ENCODE measurements around the gene DAZL.

Gene DAZL

DNA sequence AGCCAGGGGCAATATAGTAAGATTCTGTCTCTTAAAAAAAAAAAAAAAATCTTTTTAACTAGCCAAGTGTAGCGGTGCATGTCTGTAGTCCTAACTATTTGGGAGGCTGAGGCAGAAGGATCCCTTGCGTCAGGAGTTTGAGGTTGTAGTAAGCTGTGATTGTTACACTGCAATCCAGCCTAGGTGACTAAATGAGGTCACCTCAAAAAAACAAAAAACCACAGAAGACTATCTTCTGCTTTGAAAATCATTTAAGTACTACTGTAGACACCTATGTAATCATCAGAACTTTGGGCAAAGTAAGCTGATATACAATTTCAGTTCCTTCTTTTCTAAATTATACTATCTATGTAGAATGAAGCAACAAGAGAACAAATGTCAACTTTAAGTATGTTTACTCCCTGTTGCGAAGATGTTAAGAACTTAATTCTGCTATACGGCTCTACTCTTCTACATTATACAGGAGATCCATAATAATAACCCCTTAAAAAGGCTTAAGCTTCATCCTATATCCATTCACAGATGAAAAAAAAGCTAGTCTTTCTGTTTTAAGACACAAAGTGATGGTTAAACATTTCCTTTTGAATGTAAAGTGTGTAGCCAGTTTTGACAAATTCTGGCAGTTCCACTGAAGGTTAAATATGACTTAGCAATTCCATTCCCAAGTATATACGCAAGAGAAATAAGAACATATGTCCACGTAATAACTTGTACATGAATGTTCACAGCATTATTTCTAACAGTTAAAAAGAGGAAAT is 15.2 kb downstream of the DAZL start:
- H4K5ac ChIP-seq (ENCODE audit: low read length), result no peak overlapping the region
- H2BK15ac ChIP-seq (replicated peaks; ENCODE audit: low read depth), result no peak overlapping the region
- no peak for DNase-seq
- H3K18ac ChIP-seq (ENCODE audit: low read length), result no peak overlapping the region
- no peak overlapping the region for H3K56ac ChIP-seq (ENCODE audit: low read length)
- H3K4me1 ChIP-seq (ENCODE audit: control insufficient read depth, low read depth, low read length), result no peaks in the 10 kb centered on the region
- no peak overlapping the region for H3K4ac ChIP-seq (ENCODE audit: low read depth, low read length)
- no peak overlapping the region for H2AK5ac ChIP-seq (ENCODE audit: low read length)
- H3K36me3 ChIP-seq (ENCODE audit: control insufficient read depth, insufficient read depth, low read length), result no peaks in the 10 kb centered on the region
- H3K23ac ChIP-seq (ENCODE audit: low read length), result no peak overlapping the region
- H3K27ac ChIP-seq (ENCODE audit: low read depth, low read length), result no peak overlapping the region
- no CpG with 5 or more reads among the region's 6 CpGs for WGBS (ENCODE audit: extremely low coverage, insufficient coverage, low lambda C conversion rate)
- no peak overlapping the region for H4K8ac ChIP-seq (ENCODE audit: low read depth, low read length)
- no peaks in the 10 kb centered on the region for H3K27me3 ChIP-seq (ENCODE audit: insufficient read depth, low read length, poor library complexity)
- H3K79me1 ChIP-seq (ENCODE audit: low read length), result no peaks in the 10 kb centered on the region
- H2BK5ac ChIP-seq (ENCODE audit: low read length), result no peak overlapping the region
- no peak overlapping the region for H3K4me3 ChIP-seq (ENCODE audit: low read length)
- H3K79me2 ChIP-seq (ENCODE audit: control insufficient read depth, insufficient read depth, low read length), result no peaks in the 10 kb centered on the region
- H3K4me2 ChIP-seq (ENCODE audit: low read length), result no peak overlapping the region
- no peak overlapping the region for H2BK120ac ChIP-seq (ENCODE audit: low read depth, low read length)
- H3K9ac ChIP-seq (ENCODE audit: low read length), result no peak overlapping the region

DNA sequence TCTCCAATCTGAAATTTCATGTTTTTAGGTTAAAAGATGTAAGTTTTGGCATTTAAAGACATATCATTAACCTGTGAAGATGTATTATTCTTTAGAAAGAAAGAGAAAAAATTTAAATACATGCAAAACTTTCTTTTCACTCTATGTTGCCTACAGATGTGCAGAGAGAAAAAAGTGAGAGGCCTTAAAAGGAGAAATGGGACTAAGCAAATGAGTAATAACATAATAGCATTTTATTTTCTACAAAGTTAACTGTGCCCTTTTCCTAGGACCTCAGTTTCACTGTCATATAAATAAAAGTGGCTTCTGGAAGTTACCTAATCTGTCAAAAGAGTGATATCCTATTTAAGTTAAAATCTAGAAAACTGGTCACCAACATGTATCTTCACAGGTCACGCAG is 16.1 kb downstream of the DAZL start:
- Histone ChIP-seq H3K9ac (ENCODE audit: low read length) (no peak overlapping the region), H4K5ac (ENCODE audit: low read length) (no peak overlapping the region), H3K4me1 (ENCODE audit: control insufficient read depth, low read depth, low read length) (no peaks in the 10 kb centered on the region), H3K79me1 (ENCODE audit: low read length) (no peaks in the 10 kb centered on the region), H3K36me3 (ENCODE audit: control insufficient read depth, insufficient read depth, low read length) (no peaks in the 10 kb centered on the region), H3K27me3 (ENCODE audit: insufficient read depth, low read length, poor library complexity) (no peaks in the 10 kb centered on the region), H3K4me2 (ENCODE audit: low read length) (no peak overlapping the region), H3K56ac (ENCODE audit: low read length) (no peak overlapping the region), H3K23ac (ENCODE audit: low read length) (no peak overlapping the region), H3K18ac (ENCODE audit: low read length) (no peak overlapping the region), H3K79me2 (ENCODE audit: control insufficient read depth, insufficient read depth, low read length) (no peaks in the 10 kb centered on the region), H3K4ac (ENCODE audit: low read depth, low read length) (no peak overlapping the region), H2AK5ac (ENCODE audit: low read length) (no peak overlapping the region), H3K4me3 (ENCODE audit: low read length) (no peak overlapping the region), H4K8ac (ENCODE audit: low read depth, low read length) (no peak overlapping the region), H2BK15ac (replicated peaks; ENCODE audit: low read depth) (no peak overlapping the region), H2BK5ac (ENCODE audit: low read length) (no peak overlapping the region), H3K27ac (ENCODE audit: low read depth, low read length) (no peak overlapping the region), H2BK120ac (ENCODE audit: low read depth, low read length) (no peak overlapping the region)
- WGBS (ENCODE audit: extremely low coverage, insufficient coverage, low lambda C conversion rate), result no CpG with 5 or more reads among the region's 1 CpG
- DNase-seq, result no peak

DNA sequence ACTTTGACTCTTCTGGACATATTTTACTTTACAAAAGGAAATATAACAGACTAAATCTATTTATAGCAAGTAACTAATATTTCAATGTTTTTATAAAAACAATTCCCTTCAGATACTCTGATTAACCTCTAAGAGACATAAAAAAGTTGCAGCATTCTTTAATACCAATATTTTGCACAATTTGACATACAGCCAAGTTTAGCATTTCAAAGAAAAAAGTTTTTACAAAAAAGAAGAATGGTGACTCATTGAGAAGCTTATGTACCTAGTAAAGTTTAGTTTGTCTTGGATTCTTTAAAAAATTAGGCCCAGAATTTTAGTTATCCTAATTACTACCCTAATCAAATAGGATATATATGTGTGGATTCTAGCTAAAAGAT is 17.6 kb downstream of the DAZL start:
- no peak overlapping the region for H3K23ac ChIP-seq (ENCODE audit: low read length)
- no peak overlapping the region for H4K5ac ChIP-seq (ENCODE audit: low read length)
- H3K4ac ChIP-seq (ENCODE audit: low read depth, low read length), result no peak overlapping the region
- H3K56ac ChIP-seq (ENCODE audit: low read length), result no peak overlapping the region
- H3K18ac ChIP-seq (ENCODE audit: low read length), result no peak overlapping the region
- no peak for DNase-seq
- H3K4me3 ChIP-seq (ENCODE audit: low read length), result no peak overlapping the region
- H3K27ac ChIP-seq (ENCODE audit: low read depth, low read length), result no peak overlapping the region
- no peak overlapping the region for H2AK5ac ChIP-seq (ENCODE audit: low read length)
- no peak overlapping the region for H3K4me2 ChIP-seq (ENCODE audit: low read length)
- H3K79me1 ChIP-seq (ENCODE audit: low read length), result no peaks in the 10 kb centered on the region
- no peak overlapping the region for H2BK120ac ChIP-seq (ENCODE audit: low read depth, low read length)
- H2BK5ac ChIP-seq (ENCODE audit: low read length), result no peak overlapping the region
- H3K36me3 ChIP-seq (ENCODE audit: control insufficient read depth, insufficient read depth, low read length), result no peaks in the 10 kb centered on the region
- H3K9ac ChIP-seq (ENCODE audit: low read length), result no peak overlapping the region
- no peak overlapping the region for H2BK15ac ChIP-seq (replicated peaks; ENCODE audit: low read depth)
- H3K27me3 ChIP-seq (ENCODE audit: insufficient read depth, low read length, poor library complexity), result no peaks in the 10 kb centered on the region
- no peak overlapping the region for H4K8ac ChIP-seq (ENCODE audit: low read depth, low read length)
- H3K4me1 ChIP-seq (ENCODE audit: control insufficient read depth, low read depth, low read length), result no peaks in the 10 kb centered on the region
- H3K79me2 ChIP-seq (ENCODE audit: control insufficient read depth, insufficient read depth, low read length), result no peaks in the 10 kb centered on the region

DNA sequence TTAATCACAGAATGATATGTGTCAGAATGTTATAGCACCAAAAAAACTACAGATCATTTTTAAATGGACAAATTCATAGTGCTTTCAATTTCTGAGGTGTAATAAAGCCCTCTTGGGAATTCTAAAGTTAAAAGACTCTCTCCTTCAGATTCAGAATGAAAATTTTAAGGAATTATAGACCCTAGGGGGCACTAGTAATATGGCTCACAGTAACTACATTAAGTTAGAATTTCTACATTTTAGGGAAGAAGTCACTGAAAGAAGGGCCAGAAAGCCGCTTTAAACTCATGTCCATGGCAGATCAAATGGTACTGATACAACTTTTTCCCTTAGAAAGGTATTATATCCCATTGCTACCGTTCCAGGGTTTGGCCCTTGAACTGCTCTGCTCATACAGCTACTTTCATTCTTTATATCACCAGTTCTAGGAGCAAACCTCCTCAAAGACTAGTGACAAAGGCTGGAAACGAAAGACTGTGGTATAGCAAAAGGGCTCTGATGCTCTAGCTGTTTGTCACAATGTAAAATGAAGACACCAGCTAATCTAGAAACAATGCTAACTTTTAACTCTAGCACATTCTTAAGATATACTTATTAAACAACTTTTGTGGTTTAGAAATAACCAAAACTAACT is 18.1 kb downstream of the DAZL start:
- Histone ChIP-seq H3K9ac (ENCODE audit: low read length) (no peak overlapping the region), H3K36me3 (ENCODE audit: control insufficient read depth, insufficient read depth, low read length) (no peaks in the 10 kb centered on the region), H2BK5ac (ENCODE audit: low read length) (no peak overlapping the region), H3K79me2 (ENCODE audit: control insufficient read depth, insufficient read depth, low read length) (no peaks in the 10 kb centered on the region), H3K79me1 (ENCODE audit: low read length) (no peaks in the 10 kb centered on the region), H2BK15ac (replicated peaks; ENCODE audit: low read depth) (no peak overlapping the region), H3K4me3 (ENCODE audit: low read length) (no peak overlapping the region), H3K18ac (ENCODE audit: low read length) (no peak overlapping the region), H3K56ac (ENCODE audit: low read length) (no peak overlapping the region), H2BK120ac (ENCODE audit: low read depth, low read length) (no peak overlapping the region), H4K5ac (ENCODE audit: low read length) (no peak overlapping the region), H4K8ac (ENCODE audit: low read depth, low read length) (no peak overlapping the region), H2AK5ac (ENCODE audit: low read length) (no peak overlapping the region), H3K4ac (ENCODE audit: low read depth, low read length) (no peak overlapping the region), H3K23ac (ENCODE audit: low read length) (no peak overlapping the region), H3K27me3 (ENCODE audit: insufficient read depth, low read length, poor library complexity) (no peaks in the 10 kb centered on the region), H3K4me2 (ENCODE audit: low read length) (no peak overlapping the region), H3K4me1 (ENCODE audit: control insufficient read depth, low read depth, low read length) (no peaks in the 10 kb centered on the region), H3K27ac (ENCODE audit: low read depth, low read length) (no peak overlapping the region)
- no peak for DNase-seq
- WGBS (ENCODE audit: extremely low coverage, insufficient coverage, low lambda C conversion rate), result no CpG with 5 or more reads among the region's 3 CpGs

DNA sequence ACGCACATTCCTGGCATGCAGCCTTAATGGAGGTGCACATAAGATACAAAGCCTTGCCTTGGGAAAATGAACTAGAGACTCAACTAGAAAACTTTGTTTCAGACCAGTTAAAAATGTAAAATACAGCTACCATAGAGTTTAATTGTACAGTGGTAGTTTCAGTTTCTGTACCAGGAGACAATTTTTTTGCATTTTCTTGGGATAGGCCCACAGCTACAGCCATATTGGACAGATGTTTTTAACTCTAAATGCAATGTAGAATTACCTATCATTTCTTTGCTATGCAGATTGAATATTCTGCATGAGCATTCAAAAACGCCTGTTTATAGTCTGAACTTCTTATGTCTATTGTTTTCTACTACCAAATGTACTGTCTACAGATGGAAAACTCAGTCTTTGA is 20.3 kb downstream of the DAZL start:
- Histone ChIP-seq H4K5ac (ENCODE audit: low read length) (no peak overlapping the region), H3K36me3 (ENCODE audit: control insufficient read depth, insufficient read depth, low read length) (no peaks in the 10 kb centered on the region), H3K79me2 (ENCODE audit: control insufficient read depth, insufficient read depth, low read length) (no peaks in the 10 kb centered on the region), H4K8ac (ENCODE audit: low read depth, low read length) (no peak overlapping the region), H3K27ac (ENCODE audit: low read depth, low read length) (no peak overlapping the region), H3K4me2 (ENCODE audit: low read length) (no peak overlapping the region), H3K23ac (ENCODE audit: low read length) (no peak overlapping the region), H3K9ac (ENCODE audit: low read length) (no peak overlapping the region), H3K4ac (ENCODE audit: low read depth, low read length) (no peak overlapping the region), H3K79me1 (ENCODE audit: low read length) (no peaks in the 10 kb centered on the region), H2BK5ac (ENCODE audit: low read length) (no peak overlapping the region), H3K4me1 (ENCODE audit: control insufficient read depth, low read depth, low read length) (no peaks in the 10 kb centered on the region), H3K56ac (ENCODE audit: low read length) (no peak overlapping the region), H2BK15ac (replicated peaks; ENCODE audit: low read depth) (no peak overlapping the region), H3K27me3 (ENCODE audit: insufficient read depth, low read length, poor library complexity) (no peaks in the 10 kb centered on the region), H3K18ac (ENCODE audit: low read length) (no peak overlapping the region), H2BK120ac (ENCODE audit: low read depth, low read length) (no peak overlapping the region), H2AK5ac (ENCODE audit: low read length) (no peak overlapping the region), H3K4me3 (ENCODE audit: low read length) (no peak overlapping the region)
- WGBS (ENCODE audit: extremely low coverage, insufficient coverage, low lambda C conversion rate), result no CpG with 5 or more reads among the region's 2 CpGs
- no peak for DNase-seq

DNA sequence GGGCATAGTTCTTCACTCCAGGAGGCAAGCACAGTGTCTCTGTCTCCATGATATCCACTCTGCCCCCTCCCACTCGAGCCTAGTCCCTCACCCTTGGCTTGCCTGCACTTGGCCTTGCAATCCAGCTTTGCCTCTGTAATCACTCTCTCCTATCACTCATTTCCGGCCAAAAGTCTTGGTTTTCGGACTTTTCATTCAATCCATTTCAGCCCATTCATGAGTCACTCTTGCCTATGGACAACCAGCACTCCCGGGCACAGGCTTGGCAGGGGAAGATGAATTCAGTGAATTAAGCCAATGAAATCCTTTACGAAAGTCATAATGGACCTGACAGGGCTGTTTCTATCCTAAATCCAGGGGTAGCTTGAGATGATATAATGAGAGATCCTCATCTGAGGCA is 21.7 kb downstream of the DAZL start:
- H3K4ac ChIP-seq (ENCODE audit: low read depth, low read length), result no peak overlapping the region
- H3K56ac ChIP-seq (ENCODE audit: low read length), result no peak overlapping the region
- no peaks in the 10 kb centered on the region for H3K4me1 ChIP-seq (ENCODE audit: control insufficient read depth, low read depth, low read length)
- H2AK5ac ChIP-seq (ENCODE audit: low read length), result no peak overlapping the region
- H3K27ac ChIP-seq (ENCODE audit: low read depth, low read length), result no peak overlapping the region
- no peak for DNase-seq
- H3K36me3 ChIP-seq (ENCODE audit: control insufficient read depth, insufficient read depth, low read length), result no peaks in the 10 kb centered on the region
- no peaks in the 10 kb centered on the region for H3K79me2 ChIP-seq (ENCODE audit: control insufficient read depth, insufficient read depth, low read length)
- no peak overlapping the region for H3K9ac ChIP-seq (ENCODE audit: low read length)
- no peak overlapping the region for H2BK5ac ChIP-seq (ENCODE audit: low read length)
- no peak overlapping the region for H3K4me3 ChIP-seq (ENCODE audit: low read length)
- WGBS (ENCODE audit: extremely low coverage, insufficient coverage, low lambda C conversion rate), result no CpG with 5 or more reads among the region's 5 CpGs
- no peak overlapping the region for H4K8ac ChIP-seq (ENCODE audit: low read depth, low read length)
- no peak overlapping the region for H3K23ac ChIP-seq (ENCODE audit: low read length)
- H3K18ac ChIP-seq (ENCODE audit: low read length), result no peak overlapping the region
- H2BK15ac ChIP-seq (replicated peaks; ENCODE audit: low read depth), result no peak overlapping the region
- no peak overlapping the region for H3K4me2 ChIP-seq (ENCODE audit: low read length)
- H3K27me3 ChIP-seq (ENCODE audit: insufficient read depth, low read length, poor library complexity), result no peaks in the 10 kb centered on the region
- H2BK120ac ChIP-seq (ENCODE audit: low read depth, low read length), result no peak overlapping the region
- H3K79me1 ChIP-seq (ENCODE audit: low read length), result no peaks in the 10 kb centered on the region
- H4K5ac ChIP-seq (ENCODE audit: low read length), result no peak overlapping the region
